ENCODE measurements around the gene MCF2L.

Gene MCF2L

GRCh38 chr13:113043931-113044330 is 74.9 kb downstream of the MCF2L start:
- Histone ChIP-seq H3K27me3 (replicated peaks; ENCODE audit: control insufficient read depth, insufficient read depth, low read length) (peaks cover 54% of the 10 kb centered on the region), H3K4me1 (ENCODE audit: control insufficient read depth, insufficient read depth, low read length) (peaks cover 13% of the 10 kb centered on the region), H3K36me3 (ENCODE audit: control insufficient read depth, insufficient read depth, low read length, severe bottlenecking) (no peaks in the 10 kb centered on the region), H3K4me3 (ENCODE audit: low read length) (no peak overlapping the region), H3K9ac (ENCODE audit: low read length) (no peak overlapping the region), H3K9me3 (ENCODE audit: control insufficient read depth, low read length) (no peaks in the 10 kb centered on the region)
- no peak for DNase-seq (ENCODE audit: low read depth)

- Histone ChIP-seq H3K9me3 (ENCODE audit: control insufficient read depth, low read length) (no peaks in the 10 kb centered on the region), H3K27me3 (replicated peaks; ENCODE audit: control insufficient read depth, insufficient read depth, low read length) (peaks cover 59% of the 10 kb centered on the region), H3K9ac (ENCODE audit: low read length) (no peak overlapping the region), H3K4me3 (ENCODE audit: low read length) (no peak overlapping the region), H3K4me1 (ENCODE audit: control insufficient read depth, insufficient read depth, low read length) (peaks cover 13% of the 10 kb centered on the region), H3K36me3 (ENCODE audit: control insufficient read depth, insufficient read depth, low read length, severe bottlenecking) (no peaks in the 10 kb centered on the region)
- DNase-seq (ENCODE audit: low read depth), result no peak
Measured at GRCh38 chr13:113044391-113045114, 75.5 kb downstream of the MCF2L start.

- H3K9me3 ChIP-seq (ENCODE audit: control insufficient read depth, low read length), result no peaks in the 10 kb centered on the region
- no peaks in the 10 kb centered on the region for H3K36me3 ChIP-seq (ENCODE audit: control insufficient read depth, insufficient read depth, low read length, severe bottlenecking)
- peaks cover 10% of the 10 kb centered on the region for H3K4me1 ChIP-seq (ENCODE audit: control insufficient read depth, insufficient read depth, low read length)
- no peak overlapping the region for H3K4me3 ChIP-seq (ENCODE audit: low read length)
- H3K27me3 ChIP-seq (replicated peaks; ENCODE audit: control insufficient read depth, insufficient read depth, low read length), result peaks cover 67% of the 10 kb centered on the region
- no peak for DNase-seq (ENCODE audit: low read depth)
- no peak overlapping the region for H3K9ac ChIP-seq (ENCODE audit: low read length)
Measured at GRCh38 chr13:113045251-113046127, 76.5 kb downstream of the MCF2L start.

GRCh38 chr13:113046128-113046882 is 77.3 kb downstream of the MCF2L start:
- H3K27me3 ChIP-seq (replicated peaks; ENCODE audit: control insufficient read depth, insufficient read depth, low read length), result peaks cover 73% of the 10 kb centered on the region
- no peaks in the 10 kb centered on the region for H3K9me3 ChIP-seq (ENCODE audit: control insufficient read depth, low read length)
- peaks cover 5% of the 10 kb centered on the region for H3K4me1 ChIP-seq (ENCODE audit: control insufficient read depth, insufficient read depth, low read length)
- H3K36me3 ChIP-seq (ENCODE audit: control insufficient read depth, insufficient read depth, low read length, severe bottlenecking), result no peaks in the 10 kb centered on the region
- no peak overlapping the region for H3K9ac ChIP-seq (ENCODE audit: low read length)
- DNase-seq (ENCODE audit: low read depth), result no peak
- no peak overlapping the region for H3K4me3 ChIP-seq (ENCODE audit: low read length)

GRCh38 chr13:113046883-113047244 is 77.8 kb downstream of the MCF2L start:
- no peaks in the 10 kb centered on the region for H3K36me3 ChIP-seq (ENCODE audit: control insufficient read depth, insufficient read depth, low read length, severe bottlenecking)
- H3K4me3 ChIP-seq (ENCODE audit: low read length), result no peak overlapping the region
- H3K27me3 ChIP-seq (replicated peaks; ENCODE audit: control insufficient read depth, insufficient read depth, low read length), result peaks cover 73% of the 10 kb centered on the region
- no peak for DNase-seq (ENCODE audit: low read depth)
- H3K9ac ChIP-seq (ENCODE audit: low read length), result no peak overlapping the region
- H3K9me3 ChIP-seq (ENCODE audit: control insufficient read depth, low read length), result no peaks in the 10 kb centered on the region
- peaks cover 3% of the 10 kb centered on the region for H3K4me1 ChIP-seq (ENCODE audit: control insufficient read depth, insufficient read depth, low read length)

- Histone ChIP-seq H3K9me3 (ENCODE audit: control insufficient read depth, low read length) (no peaks in the 10 kb centered on the region), H3K4me1 (ENCODE audit: control insufficient read depth, insufficient read depth, low read length) (peaks cover 3% of the 10 kb centered on the region), H3K27me3 (replicated peaks; ENCODE audit: control insufficient read depth, insufficient read depth, low read length) (peaks cover 80% of the 10 kb centered on the region), H3K36me3 (ENCODE audit: control insufficient read depth, insufficient read depth, low read length, severe bottlenecking) (no peaks in the 10 kb centered on the region), H3K9ac (ENCODE audit: low read length) (no peak overlapping the region), H3K4me3 (ENCODE audit: low read length) (no peak overlapping the region)
- no peak for DNase-seq (ENCODE audit: low read depth)
Measured at GRCh38 chr13:113047587-113047986, 78.6 kb downstream of the MCF2L start.

GRCh38 chr13:113048766-113049165 is 79.8 kb downstream of the MCF2L start:
- Histone ChIP-seq H3K36me3 (ENCODE audit: control insufficient read depth, insufficient read depth, low read length, severe bottlenecking) (no peaks in the 10 kb centered on the region), H3K9ac (ENCODE audit: low read length) (no peak overlapping the region), H3K4me3 (ENCODE audit: low read length) (no peak overlapping the region), H3K9me3 (ENCODE audit: control insufficient read depth, low read length) (no peaks in the 10 kb centered on the region), H3K27me3 (replicated peaks; ENCODE audit: control insufficient read depth, insufficient read depth, low read length) (peaks cover 84% of the 10 kb centered on the region), H3K4me1 (ENCODE audit: control insufficient read depth, insufficient read depth, low read length) (peaks cover 3% of the 10 kb centered on the region)
- no peak for DNase-seq (ENCODE audit: low read depth)

- peaks cover 3% of the 10 kb centered on the region for H3K4me1 ChIP-seq (ENCODE audit: control insufficient read depth, insufficient read depth, low read length)
- peaks cover 86% of the 10 kb centered on the region for H3K27me3 ChIP-seq (replicated peaks; ENCODE audit: control insufficient read depth, insufficient read depth, low read length)
- H3K9me3 ChIP-seq (ENCODE audit: control insufficient read depth, low read length), result no peaks in the 10 kb centered on the region
- no peaks in the 10 kb centered on the region for H3K36me3 ChIP-seq (ENCODE audit: control insufficient read depth, insufficient read depth, low read length, severe bottlenecking)
- no peak for DNase-seq (ENCODE audit: low read depth)
- H3K9ac ChIP-seq (ENCODE audit: low read length), result no peak overlapping the region
- H3K4me3 ChIP-seq (ENCODE audit: low read length), result no peak overlapping the region
Measured at GRCh38 chr13:113049521-113049941, 80.5 kb downstream of the MCF2L start.

- H3K4me1 ChIP-seq (ENCODE audit: control insufficient read depth, insufficient read depth, low read length), result peaks cover 3% of the 10 kb centered on the region
- DNase-seq (ENCODE audit: low read depth), result no peak
- H3K27me3 ChIP-seq (replicated peaks; ENCODE audit: control insufficient read depth, insufficient read depth, low read length), result peaks cover 86% of the 10 kb centered on the region
- H3K36me3 ChIP-seq (ENCODE audit: control insufficient read depth, insufficient read depth, low read length, severe bottlenecking), result no peaks in the 10 kb centered on the region
- H3K9me3 ChIP-seq (ENCODE audit: control insufficient read depth, low read length), result no peaks in the 10 kb centered on the region
- H3K4me3 ChIP-seq (ENCODE audit: low read length), result no peak overlapping the region
- no peak overlapping the region for H3K9ac ChIP-seq (ENCODE audit: low read length)
Measured at GRCh38 chr13:113049981-113050380, 81.0 kb downstream of the MCF2L start.

- Histone ChIP-seq H3K9me3 (ENCODE audit: control insufficient read depth, low read length) (no peaks in the 10 kb centered on the region), H3K4me1 (ENCODE audit: control insufficient read depth, insufficient read depth, low read length) (peaks cover 3% of the 10 kb centered on the region), H3K4me3 (ENCODE audit: low read length) (no peak overlapping the region), H3K27me3 (replicated peaks; ENCODE audit: control insufficient read depth, insufficient read depth, low read length) (peaks cover 87% of the 10 kb centered on the region), H3K9ac (ENCODE audit: low read length) (no peak overlapping the region), H3K36me3 (ENCODE audit: control insufficient read depth, insufficient read depth, low read length, severe bottlenecking) (no peaks in the 10 kb centered on the region)
- DNase-seq (ENCODE audit: low read depth), result no peak
Measured at GRCh38 chr13:113050734-113051431, 81.9 kb downstream of the MCF2L start.

Measured in adipocyte (in vitro differentiated cells).